Cardiac muscle cell (in vitro differentiated cells and primary cell): ENCODE results near the gene FGF5. TPM values are rescaled to one million over a fixed set of nuclear protein-coding genes. Genes with fewer than 3 reads are reported as not detected.
"Not testable (repeated sequence)": the region's sequence is repeated elsewhere in the genome, so short reads cannot be mapped to it uniquely, and the experiment has no call there.

Experiments
- DNase-seq, 2 donors: peaks; one replicate each; pipeline versions ENCODE4 v3.0.0 to v3.0.0-alpha.2; 2010 to 2017; ENCODE audit warnings: low read depth in 1 of 2, low spot score in 1 of 2
- H3K27ac ChIP-seq: fragments of 200-600 bp; sonication (generic); 2 replicates; pipeline ENCODE4 v1.5.1; 2016
- H3K27me3 ChIP-seq: fragments of 200-600 bp; sonication (generic); 2 replicates; pipeline ENCODE4 v1.6.0; 2016; ENCODE audit warnings: control low read depth
- H3K36me3 ChIP-seq: fragments of 200-600 bp; sonication (generic); 2 replicates; pipeline ENCODE4 v1.5.1; 2016; ENCODE audit warnings: control low read depth
- H3K4me1 ChIP-seq: fragments of 200-600 bp; sonication (generic); 2 replicates; pipeline ENCODE4 v1.8.1; 2017; ENCODE audit warnings: low read depth, mild to moderate bottlenecking, mixed run types
- H3K4me3 ChIP-seq: fragments of 200-600 bp; sonication (generic); 2 replicates; pipeline ENCODE4 v1.5.1; 2016; ENCODE audit warnings: mild to moderate bottlenecking
- H3K9me3 ChIP-seq: fragments of 200-600 bp; sonication (generic); 2 replicates; pipeline ENCODE4 v1.5.1; 2017; ENCODE audit warnings: low read depth, mild to moderate bottlenecking, control low read depth
- CTCF ChIP-seq: IDR thresholded peaks from 2 replicates; pipeline ENCODE4 v1.5.1; 2012; ENCODE audit warnings: low read depth, mild to moderate bottlenecking, low read length
- polyA plus RNA-seq: library from polyadenylated mRNA; unstranded; fragments of >200 nt; fragmentation: Nextera tagmentation; extraction: Ambion mirVana; gene quantifications from 2 replicates; pipeline ENCODE4 v1.2.1, GENCODE V29; 2016
- total RNA-seq: library from RNA; depleted of rRNA; stranded (reverse); fragments of >200 nt; gene quantifications from 2 replicates; pipeline ENCODE4 v1.2.3, GENCODE V29; 2016

Gene FGF5
- total and polyA plus RNA-seq, 2 experiments from 2014 or later = 0.21 to 2.0 TPM

GRCh38 chr4:80240976-80241375 lies 25.5 kb upstream of the FGF5 start:
- no peaks in the 10 kb centered on the region for H3K9me3 ChIP-seq
- TF ChIP-seq CTCF = no peak

GRCh38 chr4:80243274-80244018 lies 23.0 kb upstream of the FGF5 start:
- Histone ChIP-seq H3K9me3 (no peaks in the 10 kb centered on the region), H3K4me3 (no peak overlapping the region), H3K27me3 (peaks cover 79% of the 10 kb centered on the region), H3K27ac (no peak overlapping the region), H3K4me1 (no peaks in the 10 kb centered on the region), H3K36me3 (no peaks in the 10 kb centered on the region)
- peak in 1 of 2 donors; percentile 2 for DNase-seq
- TF ChIP-seq CTCF = no peak

More at GRCh38 chr4:80240976-80241375, 25.5 kb upstream of the FGF5 start:
- Histone ChIP-seq H3K27ac (no peak overlapping the region), H3K36me3 (no peaks in the 10 kb centered on the region), H3K4me3 (no peak overlapping the region), H3K4me1 (no peaks in the 10 kb centered on the region), H3K27me3 (peaks cover 79% of the 10 kb centered on the region)
- DNase-seq = no peak

GRCh38 chr4:80247484-80247883 lies 19.0 kb upstream of the FGF5 start:
- H3K36me3 ChIP-seq, H3K27ac ChIP-seq, H3K4me1 ChIP-seq, H3K4me3 ChIP-seq, DNase-seq, H3K9me3 ChIP-seq: not testable (repeated sequence)
- H3K27me3 ChIP-seq = peaks cover 42% of the 10 kb centered on the region

GRCh38 chr4:80249144-80249543 lies 17.3 kb upstream of the FGF5 start:
- Histone ChIP-seq H3K9me3 (no peaks in the 10 kb centered on the region), H3K27me3 (peaks cover 27% of the 10 kb centered on the region), H3K4me3 (no peak overlapping the region), H3K36me3 (no peaks in the 10 kb centered on the region), H3K4me1 (no peaks in the 10 kb centered on the region), H3K27ac (no peak overlapping the region)
- DNase-seq = no peak
- TF ChIP-seq CTCF = no peak

- Histone ChIP-seq H3K27me3 (peaks cover 32% of the 10 kb centered on the region), H3K27ac (no peak overlapping the region), H3K4me3 (no peak overlapping the region), H3K9me3 (no peaks in the 10 kb centered on the region), H3K36me3 (no peaks in the 10 kb centered on the region), H3K4me1 (no peaks in the 10 kb centered on the region)
- no peak for TF ChIP-seq CTCF
- DNase-seq = no peak
Measured at GRCh38 chr4:80252427-80252826, 14.0 kb upstream of the FGF5 start.

GRCh38 chr4:80252953-80253352 lies 13.5 kb upstream of the FGF5 start:
- no peak for TF ChIP-seq CTCF
- peaks cover 30% of the 10 kb centered on the region for H3K27me3 ChIP-seq
- H3K9me3 ChIP-seq = no peaks in the 10 kb centered on the region
- no peaks in the 10 kb centered on the region for H3K4me1 ChIP-seq
- H3K36me3 ChIP-seq = no peaks in the 10 kb centered on the region
- no peak for DNase-seq
- no peak overlapping the region for H3K27ac ChIP-seq
- H3K4me3 ChIP-seq = no peak overlapping the region
